HL-60 (cell line): ENCODE measurements around the gene GPR153.

Experiments used
- POLR2AphosphoS5 ChIP-seq: IDR thresholded peaks from 2 replicates; pipeline ENCODE4 v1.6.1; 2012; ENCODE audit warnings: low read depth
- SPI1 ChIP-seq: IDR thresholded peaks from 2 replicates; pipeline ENCODE4 v1.6.1; 2012; ENCODE audit warnings: low read depth, mild to moderate bottlenecking, borderline replicate concordance
- TF ChIP-seq, protein P1 (sequence below): IDR thresholded peaks from one replicate; pipeline ENCODE4 v1.5.1; 2011; ENCODE audit warnings: low read length, control low read depth, inconsistent platforms; ENCODE audit not compliant: insufficient read depth
- TF ChIP-seq, protein P2 (sequence below): IDR thresholded peaks from 2 replicates; pipeline ENCODE4 v1.6.1; 2012; ENCODE audit warnings: low read depth; ENCODE audit not compliant: insufficient replicate concordance

DNA sequence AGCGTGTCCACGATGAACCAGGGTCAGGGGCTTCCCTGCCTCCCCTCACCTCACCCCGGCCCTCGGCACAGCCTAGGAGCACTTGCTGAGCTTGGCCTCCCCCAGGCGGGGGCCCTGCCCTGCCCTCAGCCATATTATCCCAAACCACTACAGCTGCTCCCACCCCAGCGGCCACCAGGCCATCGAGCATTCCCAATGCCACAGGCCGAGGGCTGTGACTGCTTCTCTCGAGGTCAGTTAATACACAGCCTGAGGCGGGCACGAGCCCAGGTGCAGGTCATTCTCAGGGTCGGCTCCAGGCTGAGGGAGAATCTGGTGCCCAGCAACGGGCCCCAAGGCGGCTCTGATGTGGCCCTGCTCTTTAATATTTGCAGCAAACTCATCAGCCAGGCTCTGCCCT is 8.4 kb upstream of the GPR153 start:
- TF ChIP-seq, protein P1, sequence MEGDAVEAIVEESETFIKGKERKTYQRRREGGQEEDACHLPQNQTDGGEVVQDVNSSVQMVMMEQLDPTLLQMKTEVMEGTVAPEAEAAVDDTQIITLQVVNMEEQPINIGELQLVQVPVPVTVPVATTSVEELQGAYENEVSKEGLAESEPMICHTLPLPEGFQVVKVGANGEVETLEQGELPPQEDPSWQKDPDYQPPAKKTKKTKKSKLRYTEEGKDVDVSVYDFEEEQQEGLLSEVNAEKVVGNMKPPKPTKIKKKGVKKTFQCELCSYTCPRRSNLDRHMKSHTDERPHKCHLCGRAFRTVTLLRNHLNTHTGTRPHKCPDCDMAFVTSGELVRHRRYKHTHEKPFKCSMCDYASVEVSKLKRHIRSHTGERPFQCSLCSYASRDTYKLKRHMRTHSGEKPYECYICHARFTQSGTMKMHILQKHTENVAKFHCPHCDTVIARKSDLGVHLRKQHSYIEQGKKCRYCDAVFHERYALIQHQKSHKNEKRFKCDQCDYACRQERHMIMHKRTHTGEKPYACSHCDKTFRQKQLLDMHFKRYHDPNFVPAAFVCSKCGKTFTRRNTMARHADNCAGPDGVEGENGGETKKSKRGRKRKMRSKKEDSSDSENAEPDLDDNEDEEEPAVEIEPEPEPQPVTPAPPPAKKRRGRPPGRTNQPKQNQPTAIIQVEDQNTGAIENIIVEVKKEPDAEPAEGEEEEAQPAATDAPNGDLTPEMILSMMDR, result no peak
- TF ChIP-seq POLR2AphosphoS5 (no peak), SPI1 (no peak)
- TF ChIP-seq, protein P2, sequence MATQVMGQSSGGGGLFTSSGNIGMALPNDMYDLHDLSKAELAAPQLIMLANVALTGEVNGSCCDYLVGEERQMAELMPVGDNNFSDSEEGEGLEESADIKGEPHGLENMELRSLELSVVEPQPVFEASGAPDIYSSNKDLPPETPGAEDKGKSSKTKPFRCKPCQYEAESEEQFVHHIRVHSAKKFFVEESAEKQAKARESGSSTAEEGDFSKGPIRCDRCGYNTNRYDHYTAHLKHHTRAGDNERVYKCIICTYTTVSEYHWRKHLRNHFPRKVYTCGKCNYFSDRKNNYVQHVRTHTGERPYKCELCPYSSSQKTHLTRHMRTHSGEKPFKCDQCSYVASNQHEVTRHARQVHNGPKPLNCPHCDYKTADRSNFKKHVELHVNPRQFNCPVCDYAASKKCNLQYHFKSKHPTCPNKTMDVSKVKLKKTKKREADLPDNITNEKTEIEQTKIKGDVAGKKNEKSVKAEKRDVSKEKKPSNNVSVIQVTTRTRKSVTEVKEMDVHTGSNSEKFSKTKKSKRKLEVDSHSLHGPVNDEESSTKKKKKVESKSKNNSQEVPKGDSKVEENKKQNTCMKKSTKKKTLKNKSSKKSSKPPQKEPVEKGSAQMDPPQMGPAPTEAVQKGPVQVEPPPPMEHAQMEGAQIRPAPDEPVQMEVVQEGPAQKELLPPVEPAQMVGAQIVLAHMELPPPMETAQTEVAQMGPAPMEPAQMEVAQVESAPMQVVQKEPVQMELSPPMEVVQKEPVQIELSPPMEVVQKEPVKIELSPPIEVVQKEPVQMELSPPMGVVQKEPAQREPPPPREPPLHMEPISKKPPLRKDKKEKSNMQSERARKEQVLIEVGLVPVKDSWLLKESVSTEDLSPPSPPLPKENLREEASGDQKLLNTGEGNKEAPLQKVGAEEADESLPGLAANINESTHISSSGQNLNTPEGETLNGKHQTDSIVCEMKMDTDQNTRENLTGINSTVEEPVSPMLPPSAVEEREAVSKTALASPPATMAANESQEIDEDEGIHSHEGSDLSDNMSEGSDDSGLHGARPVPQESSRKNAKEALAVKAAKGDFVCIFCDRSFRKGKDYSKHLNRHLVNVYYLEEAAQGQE, result no peak
